GM11168 (cell line): ENCODE results near the gene FAM43A.

Experiments
- in situ Hi-C: fragments of 300-500 bp; cut with MboI; formaldehyde crosslinking; loops from one replicate; pipeline ENCODE4 v1.12.0; 2022; ENCODE audit warnings: low sequenced_read_pairs; ENCODE audit not compliant: unreplicated experiment

FAM43A gene

DNA sequence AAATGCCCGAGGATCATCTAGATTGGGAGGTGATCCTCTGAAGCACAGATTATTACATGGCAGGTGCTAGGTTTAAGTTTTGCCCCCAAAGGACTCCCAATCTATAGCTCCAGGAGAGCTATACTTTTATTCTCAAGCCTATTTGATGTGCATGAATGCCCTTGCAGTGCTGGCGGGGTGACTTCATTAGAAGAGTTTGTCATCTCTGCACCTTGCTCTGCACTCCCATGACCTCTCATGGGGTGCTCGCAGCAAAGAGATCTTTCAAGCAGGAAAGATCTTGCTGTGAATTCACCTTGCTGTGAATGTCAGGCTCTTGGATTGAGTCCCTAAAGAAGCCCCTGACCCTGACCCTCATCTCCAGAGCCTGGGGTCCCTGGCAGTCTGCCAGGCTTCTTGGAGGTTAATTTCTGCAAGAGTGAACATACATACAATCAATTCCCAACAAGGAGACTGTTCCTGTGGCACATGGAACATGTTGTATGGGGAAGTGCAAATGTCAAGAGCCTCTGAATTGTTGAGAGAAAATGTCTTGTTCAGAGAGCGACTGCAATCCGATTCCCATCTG is 45.9 kb downstream of the FAM43A start:
- in situ Hi-C loops: no loop called here

DNA sequence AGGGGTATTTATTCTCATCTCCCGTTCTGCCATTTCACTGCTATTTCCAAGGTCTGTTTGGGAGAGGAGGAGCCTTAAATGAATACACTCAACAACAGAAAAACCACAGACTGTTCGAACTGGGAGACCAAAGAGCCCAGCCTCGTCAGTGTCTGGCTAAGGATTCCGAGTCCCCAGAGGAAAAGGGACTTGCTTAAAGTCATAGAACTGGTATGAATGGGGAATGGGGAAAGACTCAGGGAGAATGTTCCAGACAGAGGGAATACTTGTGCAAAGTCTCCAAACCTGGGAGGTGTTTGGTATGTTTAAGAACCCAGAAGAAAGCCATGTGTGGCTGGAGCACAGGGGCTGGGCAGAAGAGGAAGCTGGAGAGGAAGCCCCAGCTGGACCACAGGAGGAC is 46.9 kb downstream of the FAM43A start:
- in situ Hi-C loops: no loop called here

DNA sequence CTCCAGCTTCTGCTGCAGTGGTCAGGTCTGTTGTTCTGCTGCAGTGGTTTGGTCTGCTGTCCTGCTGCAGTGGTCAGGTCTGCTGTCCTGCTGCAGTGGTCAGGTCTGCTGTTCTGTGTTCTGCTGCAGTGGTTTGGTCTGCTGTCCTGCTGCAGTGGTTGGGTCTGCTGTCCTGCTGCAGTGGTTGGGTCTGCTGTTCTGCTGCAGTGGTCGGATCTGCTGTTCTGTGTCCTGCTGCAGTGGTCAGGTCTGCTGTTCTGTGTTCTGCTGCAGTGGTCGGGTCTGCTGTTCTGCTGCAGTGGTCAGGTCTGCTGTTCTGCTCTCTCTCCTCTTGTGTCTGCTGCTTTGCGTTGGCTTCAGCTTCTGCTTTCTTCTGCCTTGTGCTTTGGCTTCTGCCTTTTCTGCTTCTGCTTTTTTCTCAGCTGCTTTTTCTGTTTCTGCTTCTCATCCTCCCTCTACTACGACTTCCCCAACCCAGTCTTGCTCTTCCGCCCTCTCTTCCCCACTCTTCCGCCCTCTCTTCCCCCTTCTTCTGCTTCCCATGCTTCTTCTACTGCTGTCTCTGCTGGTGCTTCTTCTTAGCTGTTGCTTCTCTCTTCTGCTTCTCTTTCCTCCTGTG is 50.7 kb downstream of the FAM43A start:
- in situ Hi-C loops: no loop called here

DNA sequence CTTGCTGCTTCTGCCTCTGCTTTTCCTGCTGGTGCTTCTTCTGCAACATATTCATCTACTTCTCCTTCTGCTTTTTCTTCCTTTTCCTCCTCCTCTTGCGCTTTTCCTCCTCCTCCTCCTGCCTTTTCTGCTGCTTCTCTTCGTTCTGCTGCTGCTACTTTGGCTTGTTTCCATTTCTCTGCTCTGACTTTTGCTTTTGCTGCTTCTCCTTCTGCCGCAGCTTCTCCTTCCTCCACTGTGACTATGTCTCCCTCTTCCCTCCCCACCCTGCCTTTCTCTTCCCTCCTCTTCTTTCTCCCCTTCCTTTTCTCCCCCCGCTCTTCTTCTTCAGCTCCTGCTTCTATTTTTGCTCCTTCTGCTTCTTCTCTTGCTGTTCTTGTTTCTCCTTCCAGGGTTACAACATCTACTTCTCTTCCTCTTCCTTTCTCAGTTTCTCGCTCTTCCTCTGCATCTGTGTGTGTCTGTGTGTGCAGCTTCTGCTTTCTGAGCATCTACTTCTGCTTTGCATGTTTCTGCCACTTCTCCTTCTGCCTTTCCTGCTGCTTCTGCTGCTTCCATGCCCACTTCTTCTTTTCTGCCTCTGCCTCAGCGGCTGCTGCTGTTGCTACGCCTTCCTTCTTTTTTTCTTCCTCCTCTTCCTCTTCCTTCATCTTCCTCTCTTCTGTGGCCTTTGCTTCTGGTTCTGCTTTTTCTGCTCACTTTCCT is 51.4 kb downstream of the FAM43A start:
- in situ Hi-C loops: no loop called here
